ENCODE data around the gene SCUBE1. TPM values are rescaled to one million over a fixed set of nuclear protein-coding genes. Genes with fewer than 3 reads are reported as not detected.

The SCUBE1 gene
- total RNA-seq, 1 donor from 2014 or later = 25.9 TPM

DNA sequence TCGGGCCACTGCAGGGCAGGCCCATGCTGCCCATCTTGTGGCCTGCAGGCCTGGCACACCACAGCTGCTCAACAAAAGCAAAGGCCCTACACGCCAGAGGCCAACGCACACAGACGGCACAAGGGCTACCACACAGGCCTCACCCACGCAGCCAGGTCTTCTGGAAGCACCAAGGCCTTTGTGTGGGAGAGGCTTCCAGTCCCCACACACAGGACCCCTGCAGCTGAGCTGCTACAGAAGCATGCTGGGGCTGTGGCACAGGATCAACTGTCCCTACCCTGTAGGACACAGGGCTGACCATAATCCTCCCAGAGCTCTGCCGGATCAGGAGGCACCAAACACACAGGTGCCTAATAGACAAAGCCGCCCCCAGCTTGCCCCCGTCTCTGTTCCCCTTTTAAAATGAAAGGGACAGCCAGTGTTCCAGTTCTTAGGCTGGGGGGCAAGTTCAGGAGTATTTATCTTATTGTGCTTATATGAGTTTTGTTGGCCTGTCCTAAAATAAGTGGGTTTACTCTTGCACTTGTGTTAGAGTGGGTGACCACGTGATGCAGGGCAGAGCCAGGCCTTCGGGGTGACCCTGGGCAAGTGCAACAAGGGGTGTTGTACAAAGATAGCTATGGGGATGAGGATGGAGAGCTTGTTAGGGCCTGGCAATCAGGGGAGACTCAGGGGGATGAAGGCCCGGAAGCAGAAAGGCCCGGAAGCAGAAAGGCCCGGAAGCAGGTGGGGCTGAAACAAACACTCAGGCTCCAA is 161.7 kb downstream of the SCUBE1 start:
- peaks cover 13% of the 10 kb centered on the region for H3K36me3 Mint-ChIP-seq

DNA sequence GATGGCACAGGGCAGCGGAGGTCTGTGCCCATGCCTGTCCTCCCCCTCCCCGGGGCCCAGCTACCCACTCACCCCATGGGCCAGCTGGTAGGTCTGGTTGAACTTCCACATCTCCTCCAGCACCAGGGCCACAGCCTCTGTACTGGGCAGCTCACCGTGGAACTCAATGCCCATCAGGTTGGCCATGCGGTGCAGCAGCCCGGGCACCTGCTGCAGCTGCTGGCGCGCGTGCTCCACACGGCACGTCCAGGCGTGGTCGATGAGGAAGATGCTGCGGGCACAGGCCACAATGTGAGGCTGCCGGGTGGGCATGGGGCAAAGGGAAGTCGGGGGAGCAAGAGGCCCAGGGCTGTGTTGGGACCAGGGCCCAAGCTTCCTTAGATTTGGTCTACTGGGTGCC is 162.5 kb downstream of the SCUBE1 start:
- Histone ChIP-seq H2AFZ (replicated peaks) (no peak overlapping the region), H3K79me2 (ENCODE audit: low read depth) (peaks cover 21% of the 10 kb centered on the region), H3K9ac (no peak overlapping the region), H3K27me3 (no peaks in the 10 kb centered on the region), H4K20me1 (ENCODE audit: low read depth) (peaks cover 31% of the 10 kb centered on the region), H3K27ac (no peak overlapping the region), H3K9me3 (ENCODE audit: low read depth) (no peaks in the 10 kb centered on the region), H3K4me1 (peaks cover 5% of the 10 kb centered on the region), H3K4me2 (no peak overlapping the region), H3K36me3 (no peaks in the 10 kb centered on the region), H3F3A (ENCODE audit: low read depth) (no peaks in the 10 kb centered on the region), H3K4me3 (no peak overlapping the region)
- Mint-ChIP-seq H3K4me1 (peaks cover 18% of the 10 kb centered on the region), H3K9me3 (no peaks in the 10 kb centered on the region), H3K27me3 (ENCODE audit: insufficient read depth, low read depth) (no peaks in the 10 kb centered on the region), H3K36me3 (peaks cover 13% of the 10 kb centered on the region), H3K4me3 (no peak overlapping the region), H3K27ac (no peak overlapping the region)
- no peak for DNase-seq (ENCODE audit: low spot score)
- no peak for TF ChIP-seq EZH2 (IDR thresholded peaks at IDR 0.05)
- TF ChIP-seq EZH2phosphoT487 (IDR thresholded peaks at IDR 0.05) = no peak

More for the DNA sequence above, 161.7 kb downstream of the SCUBE1 start:
- Histone ChIP-seq H3K9ac (no peak overlapping the region), H3K36me3 (no peaks in the 10 kb centered on the region), H4K20me1 (ENCODE audit: low read depth) (peaks cover 35% of the 10 kb centered on the region), H3K4me2 (no peak overlapping the region), H3K27ac (no peak overlapping the region), H2AFZ (replicated peaks) (no peak overlapping the region), H3K4me1 (peaks cover 7% of the 10 kb centered on the region), H3K79me2 (ENCODE audit: low read depth) (peaks cover 29% of the 10 kb centered on the region), H3K9me3 (ENCODE audit: low read depth) (no peaks in the 10 kb centered on the region), H3K27me3 (no peaks in the 10 kb centered on the region), H3F3A (ENCODE audit: low read depth) (no peaks in the 10 kb centered on the region), H3K4me3 (no peak overlapping the region)
- H3K9me3 Mint-ChIP-seq = no peaks in the 10 kb centered on the region
- H3K27me3 Mint-ChIP-seq (ENCODE audit: insufficient read depth, low read depth) = no peaks in the 10 kb centered on the region
- H3K4me3 Mint-ChIP-seq = no peak overlapping the region
- no peak overlapping the region for H3K27ac Mint-ChIP-seq
- no peak for DNase-seq (ENCODE audit: low spot score)
- TF ChIP-seq EZH2 (IDR thresholded peaks at IDR 0.05) = no peak
- TF ChIP-seq, protein P1, sequence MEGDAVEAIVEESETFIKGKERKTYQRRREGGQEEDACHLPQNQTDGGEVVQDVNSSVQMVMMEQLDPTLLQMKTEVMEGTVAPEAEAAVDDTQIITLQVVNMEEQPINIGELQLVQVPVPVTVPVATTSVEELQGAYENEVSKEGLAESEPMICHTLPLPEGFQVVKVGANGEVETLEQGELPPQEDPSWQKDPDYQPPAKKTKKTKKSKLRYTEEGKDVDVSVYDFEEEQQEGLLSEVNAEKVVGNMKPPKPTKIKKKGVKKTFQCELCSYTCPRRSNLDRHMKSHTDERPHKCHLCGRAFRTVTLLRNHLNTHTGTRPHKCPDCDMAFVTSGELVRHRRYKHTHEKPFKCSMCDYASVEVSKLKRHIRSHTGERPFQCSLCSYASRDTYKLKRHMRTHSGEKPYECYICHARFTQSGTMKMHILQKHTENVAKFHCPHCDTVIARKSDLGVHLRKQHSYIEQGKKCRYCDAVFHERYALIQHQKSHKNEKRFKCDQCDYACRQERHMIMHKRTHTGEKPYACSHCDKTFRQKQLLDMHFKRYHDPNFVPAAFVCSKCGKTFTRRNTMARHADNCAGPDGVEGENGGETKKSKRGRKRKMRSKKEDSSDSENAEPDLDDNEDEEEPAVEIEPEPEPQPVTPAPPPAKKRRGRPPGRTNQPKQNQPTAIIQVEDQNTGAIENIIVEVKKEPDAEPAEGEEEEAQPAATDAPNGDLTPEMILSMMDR (IDR thresholded peaks at IDR 0.05) = no peak
- peaks cover 19% of the 10 kb centered on the region for H3K4me1 Mint-ChIP-seq

DNA sequence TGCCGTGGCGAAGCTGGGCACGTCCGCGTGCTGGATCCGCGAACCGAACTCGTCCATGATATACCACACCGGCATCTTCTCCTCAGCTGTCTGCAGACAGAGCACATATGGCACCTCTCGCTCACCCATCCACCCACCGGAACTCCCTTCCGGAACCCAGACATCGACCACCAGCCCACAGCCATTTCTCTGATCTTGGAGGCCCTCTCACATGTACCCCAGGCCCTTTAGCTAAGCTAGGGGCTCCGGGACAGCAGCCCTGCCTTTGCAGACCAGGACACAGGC is 163.3 kb downstream of the SCUBE1 start:
- Histone ChIP-seq H3K36me3 (no peaks in the 10 kb centered on the region), H3K4me3 (no peak overlapping the region), H3K27me3 (no peaks in the 10 kb centered on the region), H3K79me2 (ENCODE audit: low read depth) (peaks cover 14% of the 10 kb centered on the region), H3K4me2 (no peak overlapping the region), H3K9me3 (ENCODE audit: low read depth) (no peaks in the 10 kb centered on the region), H3F3A (ENCODE audit: low read depth) (no peaks in the 10 kb centered on the region), H3K9ac (no peak overlapping the region), H3K4me1 (no peaks in the 10 kb centered on the region), H3K27ac (no peak overlapping the region), H2AFZ (replicated peaks) (no peak overlapping the region), H4K20me1 (ENCODE audit: low read depth) (peaks cover 25% of the 10 kb centered on the region)
- H3K9me3 Mint-ChIP-seq = no peaks in the 10 kb centered on the region
- no peak overlapping the region for H3K27ac Mint-ChIP-seq
- TF ChIP-seq EZH2phosphoT487 (IDR thresholded peaks at IDR 0.05) = no peak
- TF ChIP-seq, protein P1 (IDR thresholded peaks at IDR 0.05) = no peak
- no peak for TF ChIP-seq EZH2 (IDR thresholded peaks at IDR 0.05)
- DNase-seq (ENCODE audit: low spot score) = no peak
- H3K4me1 Mint-ChIP-seq = peaks cover 12% of the 10 kb centered on the region
- H3K27me3 Mint-ChIP-seq (ENCODE audit: insufficient read depth, low read depth) = no peaks in the 10 kb centered on the region
- H3K36me3 Mint-ChIP-seq = peaks cover 13% of the 10 kb centered on the region
- no peak overlapping the region for H3K4me3 Mint-ChIP-seq

DNA sequence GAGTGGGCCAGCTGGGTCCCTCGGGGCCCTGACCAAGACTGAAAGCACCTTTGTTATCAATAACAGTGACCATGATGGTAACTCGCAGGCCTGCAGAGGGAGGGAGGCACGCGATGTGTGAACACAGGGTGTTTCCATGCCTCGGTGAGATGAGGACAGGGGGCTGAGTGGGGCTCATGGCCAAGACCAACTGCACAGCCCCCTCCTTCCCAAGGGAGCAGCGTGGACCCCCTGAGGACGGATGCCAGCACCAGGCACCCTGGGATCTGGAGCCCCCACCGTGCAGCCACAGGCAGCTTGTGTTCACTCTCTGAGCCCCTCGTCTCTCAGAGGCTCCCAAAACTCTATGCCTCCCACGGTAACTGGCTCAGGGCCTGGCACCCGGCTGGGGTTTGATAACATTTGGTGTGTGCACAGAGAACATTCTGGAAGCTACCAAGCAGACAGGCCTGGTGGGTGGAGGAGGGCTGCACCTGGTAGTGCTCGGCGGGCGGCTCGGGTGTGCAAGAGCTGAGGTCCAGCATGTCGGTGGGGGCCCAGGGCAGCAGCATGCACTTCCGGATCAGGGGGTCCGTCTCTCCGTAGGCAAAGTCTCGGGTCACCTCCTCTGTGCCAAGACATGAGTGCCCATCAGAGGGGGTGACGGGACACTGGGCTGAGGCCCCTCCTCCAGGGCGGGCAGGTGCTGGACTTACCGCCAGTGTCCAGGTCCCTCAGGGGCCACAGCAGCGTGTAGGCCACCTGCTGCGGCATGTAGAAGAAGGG is 163.8 kb downstream of the SCUBE1 start:
- no peaks in the 10 kb centered on the region for H3K36me3 ChIP-seq
- no peaks in the 10 kb centered on the region for H3K27me3 ChIP-seq
- H3K4me1 ChIP-seq = no peaks in the 10 kb centered on the region
- no peak overlapping the region for H3K9ac ChIP-seq
- no peak overlapping the region for H2AFZ ChIP-seq (replicated peaks)
- H3K4me3 ChIP-seq = no peak overlapping the region
- TF ChIP-seq, protein P1 (IDR thresholded peaks at IDR 0.05) = no peak
- TF ChIP-seq EZH2 (IDR thresholded peaks at IDR 0.05) (no peak), EZH2phosphoT487 (IDR thresholded peaks at IDR 0.05) (no peak)
- H3K79me2 ChIP-seq (ENCODE audit: low read depth) = peaks cover 9% of the 10 kb centered on the region
- H3F3A ChIP-seq (ENCODE audit: low read depth) = no peaks in the 10 kb centered on the region
- H3K27ac ChIP-seq = no peak overlapping the region
- DNase-seq (ENCODE audit: low spot score) = no peak
- Mint-ChIP-seq H3K36me3 (peaks cover 13% of the 10 kb centered on the region), H3K9me3 (no peaks in the 10 kb centered on the region), H3K27me3 (ENCODE audit: insufficient read depth, low read depth) (no peaks in the 10 kb centered on the region), H3K4me3 (no peak overlapping the region), H3K4me1 (peaks cover 8% of the 10 kb centered on the region), H3K27ac (no peak overlapping the region)
- no peak overlapping the region for H3K4me2 ChIP-seq
- peaks cover 20% of the 10 kb centered on the region for H4K20me1 ChIP-seq (ENCODE audit: low read depth)
- H3K9me3 ChIP-seq (ENCODE audit: low read depth) = no peaks in the 10 kb centered on the region
